ENCODE results near the gene SPSB4. TPM values are rescaled to one million over a fixed set of nuclear protein-coding genes. Genes with fewer than 3 reads are reported as not detected.

The SPSB4 gene
- total RNA-seq, 1 donor from 2014 or later, result not detected

DNA sequence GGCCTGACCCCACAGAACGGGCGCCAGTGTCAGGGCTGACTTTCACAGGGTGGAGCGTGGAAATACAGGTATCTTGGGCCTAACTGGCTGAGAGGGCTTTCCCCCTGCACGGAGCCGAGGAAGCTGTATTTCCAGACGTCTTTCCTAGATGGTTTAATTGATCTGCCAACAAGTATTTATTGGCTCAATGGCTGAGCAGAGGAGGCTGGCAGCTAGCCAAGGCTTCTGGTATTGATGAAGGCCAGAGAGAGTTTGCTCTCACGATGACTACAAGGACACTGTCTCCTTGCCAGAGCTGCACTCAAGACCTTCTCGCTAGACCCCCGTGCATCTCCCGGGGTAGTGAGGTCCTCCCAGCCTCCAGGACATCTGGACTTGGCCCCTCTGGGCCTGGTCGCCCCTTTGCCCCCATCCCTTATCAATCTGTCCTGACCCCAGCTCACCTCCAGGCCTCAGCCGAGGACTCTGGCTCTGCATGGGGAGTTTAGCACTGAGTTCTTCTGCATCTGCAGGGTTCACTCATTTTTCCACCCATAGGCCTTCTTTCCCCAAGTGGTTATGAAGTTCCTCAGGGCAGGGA lies 20.6 kb downstream of the SPSB4 start:
- TF ChIP-seq, protein P1, sequence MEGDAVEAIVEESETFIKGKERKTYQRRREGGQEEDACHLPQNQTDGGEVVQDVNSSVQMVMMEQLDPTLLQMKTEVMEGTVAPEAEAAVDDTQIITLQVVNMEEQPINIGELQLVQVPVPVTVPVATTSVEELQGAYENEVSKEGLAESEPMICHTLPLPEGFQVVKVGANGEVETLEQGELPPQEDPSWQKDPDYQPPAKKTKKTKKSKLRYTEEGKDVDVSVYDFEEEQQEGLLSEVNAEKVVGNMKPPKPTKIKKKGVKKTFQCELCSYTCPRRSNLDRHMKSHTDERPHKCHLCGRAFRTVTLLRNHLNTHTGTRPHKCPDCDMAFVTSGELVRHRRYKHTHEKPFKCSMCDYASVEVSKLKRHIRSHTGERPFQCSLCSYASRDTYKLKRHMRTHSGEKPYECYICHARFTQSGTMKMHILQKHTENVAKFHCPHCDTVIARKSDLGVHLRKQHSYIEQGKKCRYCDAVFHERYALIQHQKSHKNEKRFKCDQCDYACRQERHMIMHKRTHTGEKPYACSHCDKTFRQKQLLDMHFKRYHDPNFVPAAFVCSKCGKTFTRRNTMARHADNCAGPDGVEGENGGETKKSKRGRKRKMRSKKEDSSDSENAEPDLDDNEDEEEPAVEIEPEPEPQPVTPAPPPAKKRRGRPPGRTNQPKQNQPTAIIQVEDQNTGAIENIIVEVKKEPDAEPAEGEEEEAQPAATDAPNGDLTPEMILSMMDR (IDR thresholded peaks at IDR 0.05), result no peak
- Mint-ChIP-seq H3K4me1 (peaks cover 3% of the 10 kb centered on the region), H3K4me3 (no peak overlapping the region), H3K9me3 (no peaks in the 10 kb centered on the region), H3K27me3 (no peaks in the 10 kb centered on the region), H3K36me3 (ENCODE audit: low read depth) (no peaks in the 10 kb centered on the region), H3K27ac (no peak overlapping the region)
- POLR2A ChIA-PET, result no interaction called here
- CTCF ChIA-PET, result no interaction called here
- no peak for DNase-seq
- no peak for ATAC-seq (ENCODE audit: low read depth)
- intact Hi-C loops (cut with micrococcal nuclease), result no loop called here

DNA sequence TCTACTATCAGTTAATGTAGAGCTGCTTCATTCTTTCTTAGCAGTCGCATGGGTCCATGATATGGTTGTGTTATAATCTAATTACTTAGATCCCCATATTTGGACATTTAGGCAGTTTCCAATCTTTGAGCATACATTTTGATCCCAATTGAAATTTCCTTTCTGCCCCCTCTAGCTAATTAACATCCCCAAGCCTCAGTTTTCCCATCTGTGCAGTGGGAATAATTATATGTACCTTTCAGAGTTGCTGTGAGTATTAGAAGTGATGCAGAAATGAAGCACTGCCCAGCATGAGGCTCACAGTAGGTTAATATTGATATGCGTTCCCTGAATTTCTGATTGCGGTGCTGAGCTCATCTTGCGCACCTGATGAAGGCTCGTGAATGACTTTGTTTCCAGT lies 21.8 kb downstream of the SPSB4 start:
- Mint-ChIP-seq H3K36me3 (ENCODE audit: low read depth) (no peaks in the 10 kb centered on the region), H3K9me3 (no peaks in the 10 kb centered on the region), H3K4me3 (no peak overlapping the region), H3K27me3 (no peaks in the 10 kb centered on the region), H3K4me1 (peaks cover 11% of the 10 kb centered on the region), H3K27ac (no peak overlapping the region)
- ChIA-PET CTCF (no interaction called here), POLR2A (no interaction called here)
- DNase-seq (no peak), ATAC-seq (ENCODE audit: low read depth) (no peak)
- TF ChIP-seq, protein P1 (IDR thresholded peaks at IDR 0.05), result no peak
- intact Hi-C loops (cut with micrococcal nuclease), result no loop called here

DNA sequence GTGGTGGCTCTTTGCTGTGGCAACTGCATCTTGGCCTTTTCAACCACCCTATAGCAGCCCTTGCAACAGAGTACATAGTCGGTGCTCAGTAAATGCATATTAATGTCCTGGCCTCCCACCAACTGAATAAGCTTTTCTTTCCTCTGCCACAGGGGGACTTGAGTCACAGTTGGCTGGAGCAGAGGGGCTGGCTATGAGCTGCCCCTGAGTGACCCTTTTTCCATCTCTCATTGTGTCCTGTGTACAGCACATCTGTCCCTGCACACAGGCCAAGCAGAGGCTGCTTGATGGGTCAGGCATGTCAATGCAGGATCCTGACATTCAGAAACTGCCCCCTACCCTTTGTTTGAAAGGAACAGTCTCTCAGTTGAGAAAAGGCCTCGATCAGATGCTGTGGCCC lies 22.4 kb downstream of the SPSB4 start:
- POLR2A ChIA-PET, result no interaction called here
- TF ChIP-seq, protein P1 (IDR thresholded peaks at IDR 0.05), result no peak
- no peaks in the 10 kb centered on the region for H3K27me3 Mint-ChIP-seq
- H3K4me3 Mint-ChIP-seq, result no peak overlapping the region
- CTCF ChIA-PET, result no interaction called here
- DNase-seq (no peak), ATAC-seq (ENCODE audit: low read depth) (no peak)
- intact Hi-C loops (cut with micrococcal nuclease), result no loop called here
- H3K36me3 Mint-ChIP-seq (ENCODE audit: low read depth), result no peaks in the 10 kb centered on the region
- no peak overlapping the region for H3K27ac Mint-ChIP-seq
- H3K9me3 Mint-ChIP-seq, result no peaks in the 10 kb centered on the region
- peaks cover 11% of the 10 kb centered on the region for H3K4me1 Mint-ChIP-seq

DNA sequence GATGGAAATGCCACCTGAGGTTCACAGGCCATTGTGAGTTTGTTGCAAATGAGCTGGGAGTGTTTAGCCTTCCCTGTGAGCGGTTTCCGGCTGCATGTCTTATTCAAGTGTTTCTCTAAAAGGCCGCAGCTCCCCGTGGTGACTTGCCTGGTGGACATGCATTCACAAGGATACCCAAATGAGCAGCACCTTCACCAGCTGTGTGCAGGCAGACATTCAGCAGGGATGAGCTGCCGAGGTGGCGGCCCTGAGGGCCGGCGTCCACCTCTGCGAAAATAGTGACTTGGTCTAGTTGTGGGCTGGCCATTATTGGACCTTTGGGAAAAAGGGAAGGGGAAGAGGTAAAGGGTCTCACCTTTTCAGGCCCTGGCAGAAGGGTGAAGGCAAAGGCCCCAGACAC lies 23.4 kb downstream of the SPSB4 start:
- H3K36me3 Mint-ChIP-seq (ENCODE audit: low read depth), result no peaks in the 10 kb centered on the region
- TF ChIP-seq, protein P1 (IDR thresholded peaks at IDR 0.05), result no peak
- ChIA-PET CTCF (no interaction called here), POLR2A (no interaction called here)
- H3K9me3 Mint-ChIP-seq, result no peaks in the 10 kb centered on the region
- H3K27me3 Mint-ChIP-seq, result peaks cover 3% of the 10 kb centered on the region
- ATAC-seq (ENCODE audit: low read depth) (no peak), DNase-seq (no peak)
- H3K4me3 Mint-ChIP-seq, result no peak overlapping the region
- intact Hi-C loops (cut with micrococcal nuclease), result no loop called here
- H3K4me1 Mint-ChIP-seq, result peaks cover 11% of the 10 kb centered on the region
- H3K27ac Mint-ChIP-seq, result no peak overlapping the region

DNA sequence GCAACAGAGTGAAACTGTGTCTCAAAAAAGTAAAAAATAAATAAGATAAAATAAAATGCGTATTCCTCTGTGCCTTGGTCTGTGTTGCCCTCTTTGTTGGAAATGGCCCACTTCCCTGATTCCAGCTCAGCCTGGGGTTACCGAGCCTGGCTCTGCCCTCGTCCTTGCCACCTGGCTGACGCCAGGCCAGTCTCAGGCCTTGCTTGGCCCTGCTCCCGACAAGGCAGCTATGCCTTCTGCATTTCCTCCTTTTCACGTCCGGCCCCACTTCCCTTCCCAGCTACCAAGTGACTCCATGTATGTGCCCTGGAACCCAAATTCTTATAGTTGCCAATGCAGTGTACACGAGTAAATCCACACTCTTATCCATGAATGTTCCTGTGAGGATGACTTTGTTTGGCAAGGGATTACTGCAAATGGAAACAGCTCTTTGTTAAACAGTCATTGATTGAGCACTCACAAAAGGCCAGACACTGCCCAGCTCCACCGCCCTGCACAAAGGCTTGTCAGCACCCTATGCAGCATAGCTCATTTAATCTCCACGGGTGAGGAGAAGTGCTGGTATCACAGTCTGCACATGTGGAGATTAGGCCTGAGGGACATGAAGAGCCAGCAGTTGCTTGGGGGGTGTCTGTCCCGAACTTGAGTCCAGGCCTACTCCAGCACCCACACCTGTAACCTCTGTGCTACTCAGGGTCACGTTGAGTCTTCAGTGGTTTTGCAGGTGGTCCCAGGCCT lies 25.1 kb downstream of the SPSB4 start:
- peaks cover 11% of the 10 kb centered on the region for H3K4me1 Mint-ChIP-seq
- ATAC-seq (ENCODE audit: low read depth) (no peak), DNase-seq (no peak)
- peak overlapping the region; percentile 68 for H3K4me3 Mint-ChIP-seq
- CTCF ChIA-PET, result no interaction called here
- TF ChIP-seq, protein P1 (IDR thresholded peaks at IDR 0.05), result no peak
- intact Hi-C loops (cut with micrococcal nuclease), result no loop called here
- POLR2A ChIA-PET, result no interaction called here
- H3K27ac Mint-ChIP-seq, result no peak overlapping the region
- no peaks in the 10 kb centered on the region for H3K36me3 Mint-ChIP-seq (ENCODE audit: low read depth)
- peaks cover 5% of the 10 kb centered on the region for H3K27me3 Mint-ChIP-seq
- H3K9me3 Mint-ChIP-seq, result no peaks in the 10 kb centered on the region

Measured in activated B cell treated with CpG ODN at 0.5 μM for 24 hours (primary cell).